ENCODE results near the gene NRF1. TPM values are rescaled to one million over a fixed set of nuclear protein-coding genes. Genes with fewer than 3 reads are reported as not detected.
"Not testable (repeated sequence)": the region's sequence is repeated elsewhere in the genome, so short reads cannot be mapped to it uniquely, and the experiment has no call there.

NRF1 gene
- total RNA-seq, 1 experiment from 2014 or later, result 19.3 TPM

- H2BK120ac ChIP-seq (ENCODE audit: low read depth, low read length, poor library complexity, severe bottlenecking), result no peak overlapping the region
- H3K27ac ChIP-seq (ENCODE audit: insufficient read length, low read depth, low read length), result no peak overlapping the region
- no peak overlapping the region for H3K18ac ChIP-seq (ENCODE audit: insufficient read length, low read depth, low read length)
- H2BK20ac ChIP-seq (ENCODE audit: low read depth, low read length, poor library complexity, severe bottlenecking), result no peak overlapping the region
- no peak overlapping the region for H2BK15ac ChIP-seq (ENCODE audit: low read depth, low read length)
- WGBS (ENCODE audit: extremely low coverage, insufficient read length, low lambda C conversion rate), result no CpG with 5 or more reads among the region's 12 CpGs
- H3K27me3 Mint-ChIP-seq (ENCODE audit: low read depth), result no peaks in the 10 kb centered on the region; the same call in none of the 2 replicates
- H4K91ac ChIP-seq (ENCODE audit: insufficient read length, low read depth, low read length), result no peak overlapping the region
- H3K27ac Mint-ChIP-seq, result no peak overlapping the region
- no peak for TF ChIP-seq CTCF (conservative IDR thresholded peaks at IDR 0.05)
- H4K5ac ChIP-seq (ENCODE audit: insufficient read length, low read depth, low read length), result no peak overlapping the region
- no peaks in the 10 kb centered on the region for H3K27me3 ChIP-seq (ENCODE audit: insufficient read depth, low read length)
- H3K4me1 ChIP-seq (ENCODE audit: insufficient read depth, low read length), result no peaks in the 10 kb centered on the region
- H3K9me3 Mint-ChIP-seq, result peaks cover 16 to 22% of the 10 kb centered on the region in 2 experiments
- no peak overlapping the region for H3K9ac ChIP-seq (ENCODE audit: extremely low read depth, insufficient read length, low read length)
- H3T11ph ChIP-seq (ENCODE audit: low read length), result no peak overlapping the region
- H4K20me1 ChIP-seq (ENCODE audit: control insufficient read depth, insufficient read depth, insufficient read length), result no peaks in the 10 kb centered on the region
- H3K23ac ChIP-seq (ENCODE audit: insufficient read length, low read depth, low read length), result no peak overlapping the region
- H2AK5ac ChIP-seq (ENCODE audit: insufficient read length, low read length), result no peak overlapping the region
- no peak overlapping the region for H2BK12ac ChIP-seq (ENCODE audit: insufficient read length, low read depth, low read length)
- H3K36me3 Mint-ChIP-seq (ENCODE audit: insufficient read depth in 1 of 3, low read depth in 3 of 3), result peaks cover 0 to 19% (median 7%) of the 10 kb centered on the region in 3 experiments
- H3K14ac ChIP-seq (ENCODE audit: insufficient read depth, low read length), result no peak overlapping the region; the same call in 1 of the 2 replicates
- H2AFZ ChIP-seq (ENCODE audit: low read length), result no peak overlapping the region
- no peak overlapping the region; a peak in 1 of 5 replicates for H3K4me3 Mint-ChIP-seq
- no peak overlapping the region for H3K4me2 ChIP-seq (ENCODE audit: insufficient read depth, insufficient read length, low read length)
- no peaks in the 10 kb centered on the region for H3K79me1 ChIP-seq (ENCODE audit: insufficient read depth, low read depth, low read length, poor library complexity, severe bottlenecking)
- H3K9me3 ChIP-seq (ENCODE audit: control insufficient read depth, low read depth, low read length), result no peaks in the 10 kb centered on the region
- no peak for DNase-seq
- no peak overlapping the region for H2BK5ac ChIP-seq (ENCODE audit: insufficient read length, low read length)
- H3K4ac ChIP-seq (ENCODE audit: low read depth, low read length), result no peak overlapping the region
- no peaks in the 10 kb centered on the region for H3K79me2 ChIP-seq (ENCODE audit: insufficient read depth, low read length)
- no peak overlapping the region for H3K56ac ChIP-seq (ENCODE audit: insufficient read length, low read depth, low read length)
- H3K23me2 ChIP-seq (ENCODE audit: insufficient read length, low read depth, low read length, poor library complexity, severe bottlenecking), result no peaks in the 10 kb centered on the region
- no peak overlapping the region for H4K8ac ChIP-seq (replicated peaks; ENCODE audit: insufficient read length, low read depth, low read length)
- H3K4me1 Mint-ChIP-seq, result peaks cover 2 to 7% of the 10 kb centered on the region in 2 experiments; a peak in 2 of 4 replicates
These were observed 32.7 kb upstream of the NRF1 start for GRCh38 chr7:129578829-129579228.

GRCh38 chr7:129586179-129586578 is 25.3 kb upstream of the NRF1 start:
- H4K8ac ChIP-seq (replicated peaks; ENCODE audit: insufficient read length, low read depth, low read length); H2BK120ac ChIP-seq (ENCODE audit: low read depth, low read length, poor library complexity, severe bottlenecking); H3K4me1 ChIP-seq (ENCODE audit: insufficient read depth, low read length); H3K23me2 ChIP-seq (ENCODE audit: insufficient read length, low read depth, low read length, poor library complexity, severe bottlenecking); H3K79me1 ChIP-seq (ENCODE audit: insufficient read depth, low read depth, low read length, poor library complexity, severe bottlenecking); H2AK5ac ChIP-seq (ENCODE audit: insufficient read length, low read length); H2BK12ac ChIP-seq (ENCODE audit: insufficient read length, low read depth, low read length); H3K27me3 ChIP-seq (ENCODE audit: insufficient read depth, low read length); H2AFZ ChIP-seq (ENCODE audit: low read length); H3T11ph ChIP-seq (ENCODE audit: low read length); H3K4me3 Mint-ChIP-seq; H3K56ac ChIP-seq (ENCODE audit: insufficient read length, low read depth, low read length); H4K20me1 ChIP-seq (ENCODE audit: control insufficient read depth, insufficient read depth, insufficient read length); H4K5ac ChIP-seq (ENCODE audit: insufficient read length, low read depth, low read length); H3K27ac Mint-ChIP-seq; H3K4ac ChIP-seq (ENCODE audit: low read depth, low read length); DNase-seq; H3K23ac ChIP-seq (ENCODE audit: insufficient read length, low read depth, low read length); H3K14ac ChIP-seq (ENCODE audit: insufficient read depth, low read length); H3K4me2 ChIP-seq (ENCODE audit: insufficient read depth, insufficient read length, low read length); H3K27me3 Mint-ChIP-seq (ENCODE audit: low read depth); H3K9ac ChIP-seq (ENCODE audit: extremely low read depth, insufficient read length, low read length); H3K79me2 ChIP-seq (ENCODE audit: insufficient read depth, low read length); H3K4me1 Mint-ChIP-seq; H4K91ac ChIP-seq (ENCODE audit: insufficient read length, low read depth, low read length); H2BK15ac ChIP-seq (ENCODE audit: low read depth, low read length); H3K27ac ChIP-seq (ENCODE audit: insufficient read length, low read depth, low read length); H2BK20ac ChIP-seq (ENCODE audit: low read depth, low read length, poor library complexity, severe bottlenecking); H2BK5ac ChIP-seq (ENCODE audit: insufficient read length, low read length); H3K18ac ChIP-seq (ENCODE audit: insufficient read length, low read depth, low read length): not testable (repeated sequence)
- peaks cover 18% of the 10 kb centered on the region for H3K9me3 ChIP-seq (ENCODE audit: control insufficient read depth, low read depth, low read length)
- no CpG with 5 or more reads among the region's 5 CpGs for WGBS (ENCODE audit: extremely low coverage, insufficient read length, low lambda C conversion rate)
- Mint-ChIP-seq H3K9me3 (peaks cover 28 to 34% of the 10 kb centered on the region in 2 experiments), H3K36me3 (ENCODE audit: insufficient read depth in 1 of 3, low read depth in 3 of 3) (peaks cover 7 to 19% (median 17%) of the 10 kb centered on the region in 3 experiments; a peak in 6 of 7 replicates)
